ENCODE measurements around the gene ELAVL2.

Gene ELAVL2

DNA sequence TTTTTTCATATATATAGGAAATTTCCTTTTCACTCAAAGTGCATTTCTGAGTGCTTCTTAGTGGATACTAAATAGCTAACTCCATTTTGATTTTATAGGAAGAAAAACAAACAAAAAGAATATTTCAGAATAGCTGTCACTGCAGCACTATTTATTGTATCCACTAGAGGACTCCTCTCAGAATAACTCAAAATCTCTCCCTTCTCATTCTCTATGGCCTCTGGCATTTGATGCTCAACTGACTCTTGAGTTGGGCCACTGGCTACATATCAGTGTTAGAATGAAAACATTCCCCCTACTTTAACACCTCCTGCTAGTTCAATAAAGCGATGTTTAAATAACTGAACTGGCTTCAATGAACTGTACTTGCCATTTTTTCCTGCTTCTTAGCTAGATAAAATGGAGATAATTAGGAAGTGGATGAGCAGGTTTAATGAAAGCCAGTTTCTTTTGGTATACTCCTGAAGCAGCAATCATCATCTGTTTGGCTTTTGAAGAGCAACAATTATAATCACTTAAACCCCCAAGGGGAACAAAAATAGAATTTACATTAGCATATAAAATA, 16.6 kb upstream of the ELAVL2 start:
- TF ChIP-seq, protein P1, sequence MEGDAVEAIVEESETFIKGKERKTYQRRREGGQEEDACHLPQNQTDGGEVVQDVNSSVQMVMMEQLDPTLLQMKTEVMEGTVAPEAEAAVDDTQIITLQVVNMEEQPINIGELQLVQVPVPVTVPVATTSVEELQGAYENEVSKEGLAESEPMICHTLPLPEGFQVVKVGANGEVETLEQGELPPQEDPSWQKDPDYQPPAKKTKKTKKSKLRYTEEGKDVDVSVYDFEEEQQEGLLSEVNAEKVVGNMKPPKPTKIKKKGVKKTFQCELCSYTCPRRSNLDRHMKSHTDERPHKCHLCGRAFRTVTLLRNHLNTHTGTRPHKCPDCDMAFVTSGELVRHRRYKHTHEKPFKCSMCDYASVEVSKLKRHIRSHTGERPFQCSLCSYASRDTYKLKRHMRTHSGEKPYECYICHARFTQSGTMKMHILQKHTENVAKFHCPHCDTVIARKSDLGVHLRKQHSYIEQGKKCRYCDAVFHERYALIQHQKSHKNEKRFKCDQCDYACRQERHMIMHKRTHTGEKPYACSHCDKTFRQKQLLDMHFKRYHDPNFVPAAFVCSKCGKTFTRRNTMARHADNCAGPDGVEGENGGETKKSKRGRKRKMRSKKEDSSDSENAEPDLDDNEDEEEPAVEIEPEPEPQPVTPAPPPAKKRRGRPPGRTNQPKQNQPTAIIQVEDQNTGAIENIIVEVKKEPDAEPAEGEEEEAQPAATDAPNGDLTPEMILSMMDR (IDR thresholded peaks at IDR 0.05; ENCODE audit: insufficient read depth, low read length) = no peak
- no peak for TF ChIP-seq POLR2AphosphoS5 (IDR thresholded peaks at IDR 0.05; ENCODE audit: low read depth)
- no peak for TF ChIP-seq SPI1 (IDR thresholded peaks at IDR 0.05; ENCODE audit: borderline replicate concordance, low read depth)
- TF ChIP-seq, protein P2, sequence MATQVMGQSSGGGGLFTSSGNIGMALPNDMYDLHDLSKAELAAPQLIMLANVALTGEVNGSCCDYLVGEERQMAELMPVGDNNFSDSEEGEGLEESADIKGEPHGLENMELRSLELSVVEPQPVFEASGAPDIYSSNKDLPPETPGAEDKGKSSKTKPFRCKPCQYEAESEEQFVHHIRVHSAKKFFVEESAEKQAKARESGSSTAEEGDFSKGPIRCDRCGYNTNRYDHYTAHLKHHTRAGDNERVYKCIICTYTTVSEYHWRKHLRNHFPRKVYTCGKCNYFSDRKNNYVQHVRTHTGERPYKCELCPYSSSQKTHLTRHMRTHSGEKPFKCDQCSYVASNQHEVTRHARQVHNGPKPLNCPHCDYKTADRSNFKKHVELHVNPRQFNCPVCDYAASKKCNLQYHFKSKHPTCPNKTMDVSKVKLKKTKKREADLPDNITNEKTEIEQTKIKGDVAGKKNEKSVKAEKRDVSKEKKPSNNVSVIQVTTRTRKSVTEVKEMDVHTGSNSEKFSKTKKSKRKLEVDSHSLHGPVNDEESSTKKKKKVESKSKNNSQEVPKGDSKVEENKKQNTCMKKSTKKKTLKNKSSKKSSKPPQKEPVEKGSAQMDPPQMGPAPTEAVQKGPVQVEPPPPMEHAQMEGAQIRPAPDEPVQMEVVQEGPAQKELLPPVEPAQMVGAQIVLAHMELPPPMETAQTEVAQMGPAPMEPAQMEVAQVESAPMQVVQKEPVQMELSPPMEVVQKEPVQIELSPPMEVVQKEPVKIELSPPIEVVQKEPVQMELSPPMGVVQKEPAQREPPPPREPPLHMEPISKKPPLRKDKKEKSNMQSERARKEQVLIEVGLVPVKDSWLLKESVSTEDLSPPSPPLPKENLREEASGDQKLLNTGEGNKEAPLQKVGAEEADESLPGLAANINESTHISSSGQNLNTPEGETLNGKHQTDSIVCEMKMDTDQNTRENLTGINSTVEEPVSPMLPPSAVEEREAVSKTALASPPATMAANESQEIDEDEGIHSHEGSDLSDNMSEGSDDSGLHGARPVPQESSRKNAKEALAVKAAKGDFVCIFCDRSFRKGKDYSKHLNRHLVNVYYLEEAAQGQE (IDR thresholded peaks at IDR 0.05; ENCODE audit: insufficient replicate concordance, low read depth) = no peak
- TF ChIP-seq GABPA (IDR thresholded peaks at IDR 0.05; ENCODE audit: low read depth) = no peak
- Histone ChIP-seq H3K27ac (replicated peaks) (no peak overlapping the region), H3K27me3 (ENCODE audit: insufficient read depth, poor library complexity, severe bottlenecking) (no peaks in the 10 kb centered on the region), H3K4me3 (replicated peaks; ENCODE audit: insufficient read depth, low read length) (no peak overlapping the region)
- no peak for DNase-seq (ENCODE audit: low read depth in 1 of 2, low spot score in 1 of 2)

DNA sequence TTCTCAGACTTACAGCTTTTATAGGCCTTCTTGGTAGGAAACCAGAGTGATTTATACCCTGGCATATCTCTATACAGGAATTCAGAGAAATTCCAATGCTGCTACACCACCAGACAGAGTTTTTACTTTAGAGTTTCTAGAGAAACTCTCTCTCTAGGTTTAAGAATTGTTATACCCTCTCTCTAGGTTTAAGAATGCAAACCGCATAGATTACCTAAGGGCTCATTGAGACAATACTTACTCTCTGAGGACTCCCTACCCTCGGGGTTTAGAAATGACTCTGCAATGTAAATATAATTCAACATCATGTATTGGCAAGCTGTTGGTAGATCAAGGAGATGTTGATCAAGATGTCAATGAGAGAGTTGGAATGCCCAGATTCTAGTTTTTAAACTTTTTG, 15.3 kb upstream of the ELAVL2 start:
- TF ChIP-seq SPI1 (IDR thresholded peaks at IDR 0.05; ENCODE audit: borderline replicate concordance, low read depth) = no peak
- TF ChIP-seq, protein P2 (IDR thresholded peaks at IDR 0.05; ENCODE audit: insufficient replicate concordance, low read depth) = no peak
- no peak for TF ChIP-seq GABPA (IDR thresholded peaks at IDR 0.05; ENCODE audit: low read depth)
- TF ChIP-seq, protein P1 (IDR thresholded peaks at IDR 0.05; ENCODE audit: insufficient read depth, low read length) = no peak
- no peak for TF ChIP-seq POLR2AphosphoS5 (IDR thresholded peaks at IDR 0.05; ENCODE audit: low read depth)
- DNase-seq (ENCODE audit: low read depth in 1 of 2, low spot score in 1 of 2) = no peak
- Histone ChIP-seq H3K27ac (replicated peaks) (no peak overlapping the region), H3K27me3 (ENCODE audit: insufficient read depth, poor library complexity, severe bottlenecking) (no peaks in the 10 kb centered on the region), H3K4me3 (replicated peaks; ENCODE audit: insufficient read depth, low read length) (no peak overlapping the region)

DNA sequence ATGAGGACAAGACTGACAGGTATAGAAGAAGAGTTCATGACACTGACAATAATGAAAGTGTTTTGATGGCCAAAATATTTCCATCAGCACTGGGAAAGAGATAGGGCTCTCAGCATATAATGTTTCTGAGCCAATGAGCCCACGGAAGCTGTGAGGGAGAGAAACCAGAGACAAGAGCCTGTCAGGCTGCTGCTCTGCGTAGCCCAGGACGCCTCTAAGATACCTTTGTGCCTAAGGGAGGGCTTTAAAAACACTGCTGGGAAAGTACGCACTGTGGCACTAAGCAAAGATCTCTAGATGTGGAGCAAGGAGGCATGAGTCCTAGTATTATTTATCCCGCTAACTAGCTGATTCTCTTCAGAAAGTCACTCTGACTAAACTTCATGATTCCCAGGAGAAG, 11.0 kb upstream of the ELAVL2 start:
- Histone ChIP-seq H3K27ac (replicated peaks) (no peak overlapping the region), H3K27me3 (ENCODE audit: insufficient read depth, poor library complexity, severe bottlenecking) (no peaks in the 10 kb centered on the region), H3K4me3 (replicated peaks; ENCODE audit: insufficient read depth, low read length) (no peak overlapping the region)
- no peak for DNase-seq (ENCODE audit: low read depth in 1 of 2, low spot score in 1 of 2)
- TF ChIP-seq POLR2AphosphoS5 (IDR thresholded peaks at IDR 0.05; ENCODE audit: low read depth) (no peak), GABPA (IDR thresholded peaks at IDR 0.05; ENCODE audit: low read depth) (no peak), SPI1 (IDR thresholded peaks at IDR 0.05; ENCODE audit: borderline replicate concordance, low read depth) (no peak)
- TF ChIP-seq, protein P2 (IDR thresholded peaks at IDR 0.05; ENCODE audit: insufficient replicate concordance, low read depth) = no peak
- TF ChIP-seq, protein P1 (IDR thresholded peaks at IDR 0.05; ENCODE audit: insufficient read depth, low read length) = no peak

Measured in HL-60 (cell line).